Activated CD4-positive, alpha-beta T cell treated with anti-CD3 and anti-CD28 coated beads for 24 hours (primary cell): ENCODE results near the gene LSM10.

Experiments used
- DNase-seq, 2 donors: peaks; one replicate each; pipeline ENCODE4 v3.0.0-alpha.2; 2020; ENCODE audit warnings: low read depth in 2 of 2

LSM10 gene

DNA sequence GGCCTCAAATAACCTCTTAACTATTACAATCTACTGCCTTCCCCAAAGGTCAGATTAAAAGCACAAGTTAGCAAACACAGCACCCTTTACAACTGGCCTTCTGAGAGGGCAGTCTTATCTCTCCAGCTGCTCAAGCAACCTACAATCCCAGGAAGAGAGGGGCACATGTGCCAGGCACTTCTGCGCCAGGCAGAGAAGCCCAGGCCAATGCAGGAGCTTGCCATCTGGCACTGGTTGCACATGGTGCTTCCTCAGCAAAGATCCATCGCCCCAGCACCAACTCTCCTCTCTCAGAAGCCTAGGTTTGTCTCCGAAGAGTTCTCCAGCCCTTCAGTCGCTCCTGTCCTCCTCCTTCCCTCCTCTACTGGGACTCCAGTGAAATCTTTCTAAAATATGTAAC lies 14.5 kb downstream of the LSM10 start:
- DNase-seq = no peak

DNA sequence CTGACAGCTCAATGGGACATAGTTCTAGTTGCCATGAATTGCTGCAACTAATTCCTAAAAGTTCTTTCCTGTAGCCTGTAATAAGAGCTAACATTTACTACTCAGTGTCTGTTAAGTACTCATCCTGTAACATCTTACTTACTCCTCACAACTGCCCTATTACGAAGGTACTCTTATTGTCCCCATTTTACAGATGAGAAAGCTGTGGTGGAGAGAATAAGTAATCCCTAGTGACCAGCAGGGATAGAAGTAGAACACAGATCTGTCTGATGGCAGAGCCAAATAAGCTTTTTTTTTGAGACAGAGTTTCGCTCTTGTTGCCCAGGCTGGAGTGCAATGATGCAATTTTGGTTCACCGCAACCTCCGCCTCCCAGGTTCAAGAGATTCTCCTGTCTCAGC lies 15.0 kb downstream of the LSM10 start:
- no peak for DNase-seq

DNA sequence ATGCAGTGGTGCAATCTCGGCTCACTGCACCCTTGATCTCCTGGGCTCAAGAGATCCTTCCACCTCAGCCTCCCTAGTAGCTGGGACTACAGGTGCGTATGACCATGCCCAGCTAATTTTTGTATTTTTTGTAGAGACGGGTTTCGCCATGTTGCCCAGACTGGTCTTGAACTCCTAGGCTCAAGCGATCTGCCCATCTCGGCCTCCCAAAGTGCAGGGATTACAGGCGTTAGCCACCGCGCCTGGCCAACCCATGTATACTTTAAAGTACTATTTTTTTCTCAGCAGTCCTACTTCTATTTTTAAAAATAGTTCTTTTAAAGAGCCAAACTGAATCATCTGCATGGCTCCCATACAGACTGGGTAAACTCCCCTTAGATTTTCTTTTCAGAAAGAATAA lies 15.5 kb downstream of the LSM10 start:
- no peak for DNase-seq

DNA sequence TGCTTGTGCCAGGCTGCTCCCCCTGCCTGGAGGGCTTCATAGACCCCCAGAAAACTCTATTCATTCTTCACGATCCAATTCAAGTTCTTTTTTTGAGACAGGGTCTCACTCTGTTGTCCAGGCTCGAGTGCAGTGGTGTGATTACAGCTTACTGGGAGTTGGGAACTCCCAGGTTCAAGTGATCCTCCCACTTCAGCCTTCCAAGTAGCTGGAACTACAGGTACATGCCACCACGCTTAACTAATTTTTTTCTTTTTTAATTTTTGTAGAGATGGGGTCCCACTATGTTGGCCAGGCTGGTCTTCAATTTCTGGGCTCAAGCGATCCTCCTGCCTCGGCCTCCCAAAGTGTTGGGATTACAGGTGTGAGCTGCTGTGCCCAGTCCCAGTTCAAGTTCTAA lies 16.3 kb downstream of the LSM10 start:
- DNase-seq = no peak

DNA sequence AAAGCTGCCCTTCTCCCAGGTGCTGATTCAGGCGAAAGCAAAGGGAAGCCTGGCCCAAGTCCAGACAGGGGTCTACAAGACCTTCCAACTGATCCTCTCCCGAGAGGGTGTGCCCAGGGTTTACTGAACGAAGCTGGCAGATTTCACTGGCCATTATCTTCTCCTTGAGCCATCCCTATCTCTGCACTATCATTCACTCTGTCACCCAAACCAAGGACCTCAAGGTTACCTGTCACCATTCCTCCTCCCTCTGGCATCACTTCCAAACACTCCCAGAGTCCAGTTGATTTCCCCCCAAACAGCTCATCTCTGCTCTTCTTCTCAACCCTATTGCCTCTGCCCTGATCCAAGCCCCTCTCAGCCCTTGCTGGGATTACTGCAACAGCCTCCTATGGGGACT lies 16.9 kb downstream of the LSM10 start:
- DNase-seq = no peak

DNA sequence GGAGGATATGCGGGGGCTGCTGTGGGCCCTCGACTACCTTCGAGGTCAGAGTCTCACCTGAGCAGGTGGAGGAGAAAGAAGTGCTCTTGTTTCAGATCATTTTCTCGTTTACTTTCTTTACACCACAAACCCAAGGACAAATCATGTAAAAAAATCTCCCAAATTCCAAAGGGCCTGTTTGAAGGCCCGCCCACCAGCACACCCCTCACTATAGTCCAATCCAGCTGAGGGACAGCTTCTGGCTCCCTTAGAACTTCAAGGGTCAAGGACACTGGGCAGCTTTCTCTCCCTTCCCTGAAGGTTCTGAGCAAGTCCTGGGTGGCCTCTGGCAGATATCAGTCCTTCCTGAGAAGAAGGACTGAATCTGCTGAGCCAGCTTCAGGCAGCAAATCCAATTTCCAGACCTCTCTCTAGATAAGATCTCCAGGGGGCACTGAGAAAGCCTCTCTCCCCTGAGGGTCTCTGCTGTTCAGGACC lies 17.5 kb downstream of the LSM10 start:
- no peak for DNase-seq

DNA sequence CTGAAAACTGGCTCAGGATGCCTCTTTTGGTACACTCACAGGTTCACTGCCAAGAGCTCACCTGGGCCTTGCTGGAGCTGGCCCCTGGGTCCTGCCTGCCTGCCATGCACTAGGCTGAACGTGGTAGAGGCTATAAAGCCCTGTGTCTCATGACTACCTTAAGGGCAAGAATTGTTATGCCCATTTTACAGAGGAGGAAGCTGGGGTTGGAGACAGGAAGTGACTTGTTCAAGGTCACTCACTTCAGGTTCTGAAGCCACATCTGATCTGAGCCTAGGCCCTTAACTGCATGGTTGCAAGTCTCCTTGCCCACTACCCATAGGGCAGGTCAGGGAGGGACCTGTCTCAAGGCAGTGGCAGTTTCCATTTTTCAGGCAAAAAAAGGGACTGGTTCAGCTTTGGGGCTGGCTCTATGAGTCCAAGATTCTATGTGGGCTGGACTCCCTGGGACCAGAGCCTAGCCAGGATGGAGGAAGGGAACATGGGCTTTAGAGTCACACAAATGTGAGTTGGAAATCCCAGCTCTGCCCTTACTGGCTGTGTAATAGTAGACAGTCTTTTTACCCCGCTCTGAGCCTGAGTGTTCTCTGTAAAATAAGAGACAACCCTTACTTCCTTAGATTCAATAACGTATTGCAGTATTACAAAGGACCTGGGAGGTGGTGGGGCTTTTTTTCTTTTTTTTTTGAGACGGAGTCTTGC lies 19.8 kb downstream of the LSM10 start:
- no peak for DNase-seq

DNA sequence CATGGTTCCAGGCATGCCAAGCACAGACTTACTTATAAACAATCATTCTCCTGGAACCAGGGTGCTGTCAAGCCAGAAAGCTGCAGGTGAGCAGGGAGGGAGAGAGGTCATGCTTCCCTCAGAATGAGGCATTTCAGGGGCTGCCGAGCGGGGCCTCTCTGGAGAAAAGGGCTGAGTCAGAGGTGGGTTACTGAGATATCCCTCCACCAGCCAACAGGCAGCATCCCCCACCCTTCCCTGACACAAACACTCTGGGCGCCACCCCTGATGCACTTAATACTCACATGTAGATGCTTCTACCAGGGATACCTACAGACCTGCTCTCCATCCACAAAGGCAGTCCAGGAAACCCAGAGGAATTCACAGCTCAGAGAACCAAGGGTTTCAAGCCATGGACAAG lies 25.1 kb downstream of the LSM10 start:
- no peak for DNase-seq

DNA sequence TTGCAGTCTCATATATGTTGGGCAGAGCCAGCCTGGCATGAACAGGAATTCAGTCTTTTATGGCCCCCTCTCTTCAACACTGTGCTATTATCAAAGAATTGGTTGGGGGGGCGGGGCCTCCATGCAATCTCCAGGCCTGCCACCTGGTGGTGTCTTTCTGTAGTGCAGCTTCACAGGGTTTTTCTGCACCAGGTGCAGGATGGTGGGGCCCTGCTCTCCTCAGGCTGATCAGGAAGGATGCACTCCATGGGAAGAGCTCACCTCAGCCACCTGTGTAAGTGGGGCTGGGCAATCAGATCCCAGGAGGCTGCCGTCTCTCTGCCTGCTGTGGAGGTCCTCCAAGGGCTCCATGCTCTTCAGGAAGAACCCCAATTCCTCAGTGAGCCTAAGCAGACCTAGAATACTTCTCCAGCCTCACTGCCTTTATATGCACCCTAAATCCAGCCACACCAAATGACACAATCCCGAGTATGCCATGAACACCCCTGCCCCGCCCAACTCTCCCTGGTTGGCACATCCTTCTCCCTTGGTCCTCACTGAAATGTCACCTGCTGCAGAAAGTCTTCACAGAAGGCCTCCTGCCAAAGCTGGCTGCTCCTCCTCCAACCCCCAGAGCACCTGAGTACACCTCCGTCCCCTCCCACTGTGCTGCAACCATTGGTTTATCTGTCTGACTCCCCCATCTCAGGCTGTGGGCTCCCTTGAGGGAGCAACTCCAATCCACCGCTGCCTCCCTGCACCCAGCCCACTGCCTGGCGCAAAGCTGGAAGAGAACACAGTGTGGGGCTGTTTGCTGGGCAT lies 28.4 kb downstream of the LSM10 start:
- peak; percentile 81 to 82 for DNase-seq

DNA sequence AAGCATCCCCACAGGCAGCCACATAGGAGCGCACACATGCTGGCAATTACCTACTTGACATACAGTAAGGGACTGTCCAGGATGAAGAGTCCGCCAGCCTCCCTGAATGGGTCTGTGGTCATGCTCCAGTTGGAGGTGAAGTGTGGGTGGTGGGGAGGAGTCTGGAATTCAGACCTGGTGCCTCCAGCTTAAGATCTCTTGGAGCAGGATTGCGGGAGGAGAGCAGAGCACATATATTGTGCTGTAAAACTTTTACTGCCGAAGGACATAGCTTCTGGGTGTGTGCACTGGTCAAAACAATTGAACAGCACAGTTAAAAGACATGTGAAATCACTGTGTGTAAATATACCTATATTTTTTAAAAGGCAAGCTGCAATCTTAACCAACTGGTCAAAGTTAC lies 29.9 kb downstream of the LSM10 start:
- DNase-seq = no peak

DNA sequence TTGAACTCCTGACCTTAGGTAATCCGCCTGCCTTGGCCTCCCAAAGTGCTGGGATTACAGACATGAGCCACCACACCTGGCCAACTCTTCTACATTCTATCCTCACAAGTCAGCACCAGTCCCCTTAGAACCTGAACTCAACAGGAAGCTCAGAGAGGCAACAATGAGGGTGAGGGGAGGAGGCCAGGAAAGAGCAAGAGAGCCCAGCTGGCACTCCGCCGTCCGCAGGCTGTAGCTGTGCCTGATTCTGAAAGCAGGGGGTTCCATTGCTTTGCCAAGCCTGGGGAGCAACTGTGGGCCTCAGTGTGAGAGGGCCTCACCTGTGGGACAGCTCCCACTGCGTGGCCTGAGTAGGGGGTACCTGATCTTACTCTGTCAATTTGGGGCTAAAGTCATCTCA lies 30.6 kb downstream of the LSM10 start:
- DNase-seq = no peak

DNA sequence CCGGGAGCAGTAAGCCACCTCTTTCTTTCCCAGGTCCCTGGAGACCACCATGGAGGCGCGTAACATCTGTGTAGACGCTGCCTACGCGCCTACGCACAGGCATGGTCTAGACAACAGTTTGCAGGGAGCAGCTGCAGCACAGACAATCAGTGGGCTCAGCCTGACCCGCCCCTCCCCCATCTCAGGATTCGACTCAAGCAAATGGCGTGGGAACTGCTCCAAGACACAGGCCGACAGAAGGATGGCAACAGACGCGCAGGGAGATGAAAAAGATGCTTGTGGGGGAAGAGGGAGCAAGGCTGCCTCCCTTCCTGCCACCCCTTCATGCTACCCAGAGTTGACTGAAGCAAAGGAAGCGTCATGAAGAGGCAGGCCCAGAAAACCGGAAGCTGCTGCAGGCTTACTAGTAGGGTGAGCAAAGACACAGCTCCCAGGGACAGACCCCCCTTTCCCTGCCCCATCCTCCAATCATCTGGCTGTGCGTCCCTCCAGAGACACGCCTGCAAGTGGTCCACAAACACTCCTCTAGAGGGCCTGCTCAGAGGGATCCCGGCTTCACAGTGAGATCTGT lies 31.5 kb downstream of the LSM10 start:
- no peak for DNase-seq

DNA sequence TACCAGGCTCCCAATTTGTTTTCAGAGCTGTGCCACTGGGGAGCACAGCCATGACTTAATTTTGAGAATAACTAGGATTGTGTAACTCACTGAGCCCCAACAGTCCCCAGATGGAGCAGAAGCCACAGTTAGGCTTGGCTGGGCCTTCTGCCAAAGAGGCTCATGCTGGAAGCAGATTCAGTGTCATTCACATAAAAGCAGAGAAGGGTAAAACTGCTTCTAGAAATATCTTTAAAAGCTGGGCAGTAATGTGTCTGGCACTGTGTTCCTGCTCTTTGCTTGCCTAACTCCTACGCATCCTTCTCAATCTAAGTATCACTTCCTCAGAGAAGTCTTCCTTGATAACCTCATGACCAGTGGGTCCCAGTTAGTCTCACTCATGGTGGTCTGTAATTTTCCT lies 32.3 kb downstream of the LSM10 start:
- DNase-seq = no peak

DNA sequence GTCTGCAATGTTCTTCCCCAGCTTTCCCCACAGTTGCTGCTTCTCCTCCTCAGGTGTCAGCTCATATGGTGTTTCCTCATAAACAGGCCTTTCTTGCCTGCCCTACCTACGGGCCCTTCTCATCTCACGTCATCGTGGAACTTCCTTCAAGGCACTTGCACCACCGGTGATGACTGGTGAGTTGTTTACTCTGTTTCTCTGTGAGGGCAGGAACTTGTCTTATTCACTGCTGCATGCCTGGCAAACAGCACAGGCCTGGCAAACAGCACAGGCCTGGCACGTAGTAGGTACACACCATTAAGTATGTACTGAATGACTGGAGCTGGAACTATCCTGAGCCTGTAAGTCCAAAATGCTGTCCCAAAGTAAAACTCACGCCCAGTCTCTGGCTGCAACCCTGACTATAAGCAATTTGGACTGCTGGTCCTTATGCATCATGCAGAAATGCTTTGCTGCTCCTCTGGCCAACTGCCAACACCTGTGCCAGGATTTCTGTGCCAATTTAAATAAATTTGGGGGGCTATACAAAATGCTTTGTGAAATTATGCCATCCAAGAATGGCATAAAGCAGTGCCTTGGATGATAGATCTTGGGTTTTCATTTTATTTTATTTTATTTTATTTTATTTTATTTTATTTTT lies 37.7 kb downstream of the LSM10 start:
- DNase-seq = no peak

DNA sequence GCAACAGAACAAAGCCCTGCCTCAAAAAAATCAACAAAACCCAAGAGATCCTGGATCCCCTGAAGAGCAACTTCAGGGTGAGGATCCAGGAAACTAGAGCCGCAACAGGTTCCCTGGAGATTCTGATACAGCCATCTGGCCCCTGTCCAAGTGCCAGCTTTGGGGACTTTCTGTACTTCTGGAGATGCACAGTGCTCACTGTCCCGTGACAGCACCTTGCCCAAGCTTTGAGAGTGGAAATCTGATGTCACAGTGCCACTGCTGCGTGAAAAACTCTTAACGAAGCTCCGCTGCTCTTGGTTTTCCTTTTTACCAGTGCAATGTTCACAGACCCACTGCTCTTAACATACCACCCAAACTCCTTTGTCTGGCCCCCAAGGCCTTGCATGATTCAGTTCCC lies 38.3 kb downstream of the LSM10 start:
- no peak for DNase-seq

DNA sequence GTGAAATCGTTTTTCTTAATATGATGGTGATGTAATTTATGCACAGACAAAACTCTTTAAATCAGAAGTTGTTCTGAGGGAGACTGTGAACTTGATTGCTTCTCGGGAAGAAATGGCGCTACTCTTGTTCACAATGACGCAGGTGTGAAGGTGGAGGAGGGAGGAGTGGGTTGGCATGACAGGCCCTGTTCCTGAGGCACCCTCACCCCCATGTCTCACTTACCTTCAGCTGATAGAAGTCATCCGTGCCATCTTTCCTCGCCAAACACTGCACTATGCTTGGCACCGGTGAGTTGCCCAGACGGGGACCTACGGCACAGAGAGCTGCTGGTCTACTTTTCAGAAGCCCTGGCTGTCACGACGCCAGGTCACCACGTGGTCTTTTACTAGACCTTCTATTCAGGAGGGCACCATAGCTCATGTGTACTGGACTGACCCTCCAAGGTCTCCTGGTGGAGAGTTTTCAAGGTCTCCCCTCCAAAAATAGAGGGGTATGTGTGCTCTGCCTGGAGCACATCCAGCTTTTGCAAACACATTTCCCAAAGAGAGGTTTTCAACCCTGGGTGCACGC lies 39.1 kb downstream of the LSM10 start:
- no peak for DNase-seq

DNA sequence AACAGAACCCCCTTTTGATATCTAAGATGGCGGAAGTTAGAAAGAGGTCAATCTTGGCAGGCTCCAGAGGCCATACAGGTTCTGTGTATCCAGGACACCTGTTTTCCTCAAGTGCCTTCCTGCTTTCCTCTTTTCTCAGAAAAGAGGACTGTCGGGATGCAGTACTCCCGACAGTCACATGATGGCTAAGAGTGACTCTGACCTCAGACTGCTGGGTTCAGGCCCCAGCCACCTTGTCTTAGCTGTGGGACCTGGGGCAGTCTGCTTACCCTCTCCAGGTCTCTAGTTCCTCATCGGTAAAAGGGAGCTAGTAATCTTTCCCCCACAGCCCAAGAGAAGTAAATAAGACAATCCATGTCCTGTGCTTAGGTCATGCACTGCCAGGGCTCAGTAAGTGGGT lies 41.9 kb downstream of the LSM10 start:
- DNase-seq = no peak

DNA sequence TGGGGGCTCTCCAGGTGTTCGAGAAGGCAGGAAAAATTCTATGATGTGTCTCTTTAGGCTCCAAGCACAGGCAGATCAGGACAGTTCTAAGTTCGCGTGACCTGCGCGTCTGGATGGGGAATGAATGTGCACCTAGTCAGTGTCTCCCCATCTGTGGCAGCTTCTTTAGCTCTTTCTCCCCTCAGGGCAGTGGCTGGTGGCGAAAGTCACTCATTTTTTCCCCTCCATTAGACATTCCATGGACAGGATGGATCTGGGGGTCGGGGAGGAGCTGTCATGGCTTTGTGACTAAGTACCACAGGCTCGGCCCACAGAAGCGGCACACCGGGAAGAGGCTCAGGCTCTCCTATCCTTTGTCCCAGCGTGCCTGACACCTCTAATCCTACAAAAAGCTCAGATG lies 43.2 kb downstream of the LSM10 start:
- DNase-seq = no peak

DNA sequence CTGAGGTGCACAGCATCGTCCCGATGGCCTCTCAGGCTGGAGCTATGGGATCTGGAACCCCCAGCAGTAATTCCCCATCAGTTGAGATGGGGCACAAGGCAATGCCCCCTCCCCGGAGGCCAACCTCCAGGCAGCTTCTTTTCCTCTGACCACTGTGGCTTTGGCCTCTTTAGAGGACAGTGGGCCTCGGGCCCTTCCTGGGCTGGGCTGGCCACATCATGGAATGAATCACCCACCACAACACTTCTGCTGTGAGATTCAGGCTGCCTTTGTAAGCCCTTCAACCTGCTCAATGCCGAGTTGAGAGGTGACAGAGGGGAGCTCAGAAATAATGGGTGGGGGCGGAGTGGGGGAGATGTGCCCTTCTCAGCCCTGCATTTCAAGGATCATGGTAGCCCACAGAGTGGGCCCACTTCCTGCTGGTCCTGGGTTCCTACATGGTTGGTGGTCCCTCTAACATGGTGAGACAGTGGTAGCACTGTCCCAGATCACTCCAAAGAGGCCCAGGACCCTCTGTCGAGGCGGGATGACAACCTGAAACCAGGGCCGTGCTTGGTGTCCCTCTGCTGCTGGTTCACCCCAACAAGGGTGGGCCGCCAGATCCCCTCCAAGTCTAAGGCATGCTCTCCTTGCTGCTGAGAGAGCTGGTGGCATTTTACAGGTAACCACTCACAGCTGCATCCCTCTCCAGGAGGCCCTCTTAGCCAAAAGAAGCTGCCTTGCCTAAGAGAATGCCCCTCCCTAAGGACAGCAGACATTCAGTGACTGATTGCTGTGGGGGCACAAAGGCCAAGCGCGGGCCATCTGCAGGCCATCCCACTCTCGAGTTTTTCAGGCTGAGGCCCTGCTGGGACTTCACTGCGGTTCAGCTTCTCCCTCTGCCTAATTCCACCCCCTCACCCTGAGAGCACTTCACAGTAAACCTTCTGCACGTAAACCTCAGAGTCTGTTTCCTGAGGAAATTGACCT lies 44.5 kb downstream of the LSM10 start:
- DNase-seq = no peak

DNA sequence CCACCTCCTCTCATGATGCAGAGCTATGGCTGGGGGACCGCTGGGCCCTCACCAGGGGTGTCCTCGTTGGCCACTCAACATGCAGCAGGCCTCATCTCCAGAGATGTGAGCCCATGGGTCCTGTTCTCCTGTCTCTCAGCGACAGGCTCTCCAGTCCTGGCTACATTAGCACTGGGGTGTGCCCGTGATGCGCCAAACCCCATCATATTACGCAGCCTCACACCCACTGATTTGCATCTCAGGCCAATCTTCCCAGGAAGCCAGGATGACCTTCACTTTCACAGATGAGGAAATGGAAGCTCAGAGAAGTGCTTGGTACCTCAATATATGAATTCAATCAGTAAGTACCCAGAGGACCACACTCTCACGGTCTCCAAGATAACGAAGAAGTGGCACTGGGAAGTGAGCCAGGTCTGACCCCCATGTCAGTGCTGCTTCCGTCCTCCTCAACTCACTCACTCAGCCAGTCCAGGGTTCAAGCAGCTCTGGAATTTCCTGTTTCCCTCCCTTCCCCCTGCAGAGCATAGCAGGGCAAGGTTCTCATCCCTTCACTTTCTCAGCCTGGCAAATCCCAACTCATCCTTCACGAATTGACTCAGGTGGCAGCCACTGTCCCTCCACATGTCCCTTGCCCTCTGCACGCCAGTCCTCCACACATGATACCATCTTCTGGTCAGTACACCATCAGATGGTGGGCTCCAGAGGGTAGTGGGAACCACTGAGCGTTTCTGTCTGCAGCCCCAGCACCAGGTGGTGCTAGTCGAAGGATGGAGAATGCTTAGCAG lies 45.4 kb downstream of the LSM10 start:
- no peak for DNase-seq
